IMR-90 (cell line): ENCODE measurements around the gene RAB33B. TPM values are rescaled to one million over a fixed set of nuclear protein-coding genes. Genes with fewer than 3 reads are reported as not detected.

Experiments
- ATAC-seq: fragments of 200-7000 bp; cut with Tn5 transposase; 2 replicates; pipeline ENCODE4 v1.9.1; 2020; ENCODE audit warnings: low read depth, mild to moderate bottlenecking, moderate library complexity
- BruUV-seq: library from RNA; stranded (reverse); fragments of 400-500 nt; replicated peaks from 2 replicates; lab custom pipeline; 2021; lab: Mats Ljungman, UMichigan
- CTCF ChIA-PET: fragments of 300-600 bp; formaldehyde crosslinking; extraction: SDS; loops from one replicate; lab custom pipeline; 2021; ENCODE audit warnings: antibody characterized with exemption; lab: Yijun Ruan, JAX
- POLR2A ChIA-PET: fragments of 300-600 bp; sonication (Branson Sonifier 250); formaldehyde crosslinking; loops from one replicate; lab custom pipeline; 2022; ENCODE audit warnings: antibody characterized with exemption; ENCODE audit not compliant: unreplicated experiment; lab: Charles Lee
- DNase-seq: peaks from one replicate; pipeline ENCODE4 v3.0.0; 2013
- H2AFZ ChIP-seq: replicated peaks from 2 replicates; pipeline ENCODE3; 2013; ENCODE audit warnings: low read length, mild to moderate bottlenecking; ENCODE audit not compliant: poor library complexity
- H2AK5ac ChIP-seq: 2 replicates; pipeline ENCODE4 v1.6.1; 2013; ENCODE audit warnings: low read depth, low read length, inconsistent platforms
- H2AK9ac ChIP-seq: replicated peaks from 2 replicates; pipeline ENCODE3; 2013; ENCODE audit warnings: mild to moderate bottlenecking, low read depth, low read length, moderate library complexity; ENCODE audit not compliant: poor library complexity
- H2BK120ac ChIP-seq: 2 replicates; pipeline ENCODE4 v1.6.1; 2013; ENCODE audit warnings: low read depth, low read length, inconsistent platforms
- H2BK15ac ChIP-seq: 3 replicates; pipeline ENCODE4 v1.6.1; 2013; ENCODE audit warnings: low read depth, low read length, inconsistent platforms
- H2BK20ac ChIP-seq: 2 replicates; pipeline ENCODE4 v1.6.1; 2013; ENCODE audit warnings: low read depth, mild to moderate bottlenecking, inconsistent platforms, low read length, moderate library complexity
- H2BK5ac ChIP-seq: 2 replicates; pipeline ENCODE4 v1.6.1; 2013; ENCODE audit warnings: mild to moderate bottlenecking, low read depth, low read length, inconsistent platforms; ENCODE audit not compliant: poor library complexity, severe bottlenecking
- H3K14ac ChIP-seq: replicated peaks from 2 replicates; pipeline ENCODE4 v1.6.1; 2013; ENCODE audit warnings: low read depth, low read length, inconsistent platforms
- H3K18ac ChIP-seq: 2 replicates; pipeline ENCODE4 v1.6.1; 2013; ENCODE audit warnings: low read depth, low read length, control low read depth
- H3K23ac ChIP-seq: 2 replicates; pipeline ENCODE4 v1.6.1; 2013; ENCODE audit warnings: low read depth, low read length, inconsistent platforms
- H3K27ac ChIP-seq: 2 replicates; pipeline ENCODE4 v1.5.1; 2013; ENCODE audit warnings: mild to moderate bottlenecking, control low read depth, low read length; ENCODE audit not compliant: insufficient read depth
- H3K27me3 ChIP-seq: 2 replicates; pipeline ENCODE4 v1.6.1; 2013; ENCODE audit warnings: low read length; ENCODE audit not compliant: control insufficient read depth, insufficient read depth
- H3K36me3 ChIP-seq: 2 replicates; pipeline ENCODE4 v1.6.1; 2013; ENCODE audit warnings: low read length, mixed read lengths; ENCODE audit not compliant: control insufficient read depth, insufficient read depth
- H3K4ac ChIP-seq: 2 replicates; pipeline ENCODE4 v1.6.1; 2013; ENCODE audit warnings: low read depth, low read length, inconsistent platforms
- H3K4me1 ChIP-seq: 2 replicates; pipeline ENCODE4 v1.6.1; 2013; ENCODE audit warnings: low read length, mixed read lengths; ENCODE audit not compliant: control insufficient read depth, insufficient read depth
- H3K4me2 ChIP-seq: 2 replicates; pipeline ENCODE4 v1.6.1; 2013; ENCODE audit warnings: low read depth, mild to moderate bottlenecking, control low read depth, low read length, moderate library complexity
- H3K4me3 ChIP-seq: 2 replicates; pipeline ENCODE4 v1.5.1; 2013; ENCODE audit warnings: low read depth, mild to moderate bottlenecking, control low read depth, low read length, moderate library complexity; ENCODE audit not compliant: insufficient read depth
- H3K56ac ChIP-seq: 2 replicates; pipeline ENCODE4 v1.6.1; 2013; ENCODE audit warnings: low read length, inconsistent platforms; ENCODE audit not compliant: insufficient read depth; ENCODE audit errors: extremely low read depth
- H3K79me1 ChIP-seq, 2 experiments: 2 replicates each; pipeline ENCODE4 v1.6.1; 2013; ENCODE audit warnings: low read length in 2 of 2, inconsistent platforms in 1 of 2, low read depth in 1 of 2
- H3K9ac ChIP-seq: 2 replicates; pipeline ENCODE4 v1.6.1; 2013; ENCODE audit warnings: low read depth, low read length, control low read depth
- H3K9me1 ChIP-seq: 2 replicates; pipeline ENCODE4 v1.6.1; 2013; ENCODE audit warnings: low read length, inconsistent platforms; ENCODE audit not compliant: insufficient read depth
- H3K9me3 ChIP-seq: 2 replicates; pipeline ENCODE4 v1.6.1; 2013; ENCODE audit warnings: low read length; ENCODE audit not compliant: control insufficient read depth, insufficient read depth
- H4K20me1 ChIP-seq: 2 replicates; pipeline ENCODE4 v1.6.1; 2013; ENCODE audit warnings: low read length, inconsistent platforms; ENCODE audit not compliant: insufficient read depth
- H4K5ac ChIP-seq: 2 replicates; pipeline ENCODE4 v1.6.1; 2013; ENCODE audit warnings: mild to moderate bottlenecking, low read depth, low read length, control low read depth
- H4K8ac ChIP-seq, 2 experiments: 2 replicates each; pipeline ENCODE4 v1.6.1; 2013; ENCODE audit warnings: low read depth in 2 of 2, low read length in 2 of 2, control low read depth in 1 of 2, inconsistent platforms in 1 of 2
- H4K91ac ChIP-seq: 2 replicates; pipeline ENCODE4 v1.6.1; 2013; ENCODE audit warnings: low read depth, low read length, inconsistent platforms; ENCODE audit not compliant: insufficient read depth
- CEBPB ChIP-seq: IDR thresholded peaks from 2 replicates; pipeline ENCODE4 v1.6.1; 2012; ENCODE audit warnings: low read depth, low read length, improper control_type of control experiment
- CHD1 ChIP-seq: IDR thresholded peaks from 2 replicates; pipeline ENCODE4 v1.6.1; 2012; ENCODE audit warnings: low read depth, low read length, improper control_type of control experiment
- FOS ChIP-seq: fragments of 150-350 bp; IDR thresholded peaks from 2 replicates; pipeline ENCODE4 v1.6.1; 2016; ENCODE audit warnings: low read depth, low read length
- MAFK ChIP-seq: IDR thresholded peaks from 2 replicates; pipeline ENCODE4 v1.6.1; 2012; ENCODE audit warnings: low read depth, low read length, improper control_type of control experiment
- MAZ ChIP-seq: IDR thresholded peaks from 2 replicates; pipeline ENCODE4 v1.6.1; 2012; ENCODE audit warnings: low read depth, mild to moderate bottlenecking, low read length, improper control_type of control experiment, moderate library complexity, borderline replicate concordance
- NFE2L2 ChIP-seq: fragments of 150-350 bp; IDR thresholded peaks from 2 replicates; pipeline ENCODE4 v1.6.1; 2016; ENCODE audit warnings: low read depth, mild to moderate bottlenecking, low read length
- POLR2A ChIP-seq: IDR thresholded peaks from 2 replicates; pipeline ENCODE4 v1.6.1; 2012; ENCODE audit warnings: mild to moderate bottlenecking, low read depth, low read length
- RAD21 ChIP-seq: IDR thresholded peaks from 2 replicates; pipeline ENCODE4 v1.6.1; 2012; ENCODE audit warnings: low read length, improper control_type of control experiment
- RCOR1 ChIP-seq: IDR thresholded peaks from 2 replicates; pipeline ENCODE4 v1.6.1; 2012; ENCODE audit warnings: mild to moderate bottlenecking, low read length, improper control_type of control experiment; ENCODE audit not compliant: insufficient replicate concordance
- SMC3 ChIP-seq: fragments of 150-350 bp; IDR thresholded peaks from 2 replicates; pipeline ENCODE4 v1.6.1; 2016; ENCODE audit warnings: low read depth, mild to moderate bottlenecking, antibody characterized with exemption, low read length, moderate library complexity
- WGBS, 2 experiments: methylation state at CpG; one replicate each; pipeline versions ENCODE4 v1.1.5 to v1.1.7; 2013; ENCODE audit warnings: missing lambda C conversion rate in 2 of 2; ENCODE audit not compliant: insufficient read length in 1 of 2; ENCODE audit errors: extremely low coverage in 2 of 2; 5-methylcytosine and 5-hydroxymethylcytosine counted together
- dilution Hi-C: fragments of 300-500 bp; cut with HindIII; formaldehyde crosslinking; loops from one replicate; pipeline ENCODE4 v1.14.3; 2018; ENCODE audit warnings: low sequenced_read_pairs; ENCODE audit not compliant: unreplicated experiment
- in situ Hi-C: fragments of 300-500 bp; cut with MboI; formaldehyde crosslinking; loops from 3 replicates; pipeline ENCODE4 v1.14.3; 2019; ENCODE audit warnings: low sequenced_read_pairs, inconsistent platforms, mixed read lengths
- intact Hi-C: fragments of 100-400 bp; cut with micrococcal nuclease; formaldehyde crosslinking; loops from 2 replicates; pipeline ENCODE4 v1.10.0; 2022
- polyA plus RNA-seq, 3 experiments: library from polyadenylated mRNA; depleted of rRNA; stranded (reverse); fragments of >200 nt; gene quantifications; 2 replicates each; pipeline ENCODE4 v1.2.3, GENCODE V29; 2012; ENCODE audit warnings: low replicate concordance in 1 of 3
- total RNA-seq: library from RNA; depleted of rRNA; stranded (reverse); fragments of >200 nt; gene quantifications from 2 replicates; pipeline ENCODE4 v1.2.3, GENCODE V29; 2012
- TF ChIP-seq, protein P1 (sequence below): fragments of 150-350 bp; IDR thresholded peaks from 2 replicates; pipeline ENCODE4 v1.6.1; 2017; ENCODE audit warnings: mild to moderate bottlenecking, antibody characterized with exemption, low read length, low read depth
- TF ChIP-seq, protein P2 (sequence below): fragments of 150-350 bp; IDR thresholded peaks from 2 replicates; pipeline ENCODE4 v1.6.1; 2016; ENCODE audit warnings: low read depth, mild to moderate bottlenecking, low read length, moderate library complexity, borderline replicate concordance

The RAB33B gene
- total and polyA plus RNA-seq, 2 of the 4 experiments (the other 2 are of a cell fraction): 3.7 to 7.3 TPM

- Histone ChIP-seq H3K9ac (peak overlapping the region; percentile 96), H3K18ac (no peak overlapping the region), H4K5ac (no peak overlapping the region), H3K4me2 (peak overlapping the region; percentile 100), H2AK5ac (no peak overlapping the region), H3K9me3 (no peaks in the 10 kb centered on the region), H3K27me3 (no peaks in the 10 kb centered on the region), H2BK20ac (no peak overlapping the region), H4K91ac (no peak overlapping the region), H2AFZ (no peak overlapping the region), H3K4me1 (peaks cover 3% of the 10 kb centered on the region), H3K27ac (no peak overlapping the region), H3K9me1 (peaks cover 4% of the 10 kb centered on the region; the same call in 1 of the 2 replicates), H4K20me1 (peaks cover 6% of the 10 kb centered on the region; the same call in 1 of the 2 replicates), H3K36me3 (no peaks in the 10 kb centered on the region), H3K4me3 (peak overlapping the region; percentile 86; the same call in 1 of the 2 replicates), H3K79me1 (peaks cover 27 to 73% of the 10 kb centered on the region in 2 experiments), H3K56ac (no peak overlapping the region), H3K14ac (peak overlapping the region; percentile 1; the same call in 1 of the 2 replicates), H2BK120ac (no peak overlapping the region), H4K8ac (no peak overlapping the region; a peak in 1 of 4 replicates), H3K4ac (no peak overlapping the region), H2BK15ac (no peak overlapping the region), H2BK5ac (no peak overlapping the region), H3K23ac (peak overlapping the region; percentile 76; the same call in 1 of the 2 replicates), H2AK9ac (peak overlapping the region; percentile 71)
- DNase-seq (no peak), ATAC-seq (no peak)
- BruUV-seq: no TSS peak
- no peak for TF ChIP-seq MAZ
- no peak for TF ChIP-seq RAD21
- TF ChIP-seq MAFK: no peak
- no peak for TF ChIP-seq RCOR1
- TF ChIP-seq NFE2L2: no peak
- TF ChIP-seq FOS: no peak
- TF ChIP-seq CEBPB: no peak
- no peak for TF ChIP-seq SMC3
- TF ChIP-seq, protein P1, sequence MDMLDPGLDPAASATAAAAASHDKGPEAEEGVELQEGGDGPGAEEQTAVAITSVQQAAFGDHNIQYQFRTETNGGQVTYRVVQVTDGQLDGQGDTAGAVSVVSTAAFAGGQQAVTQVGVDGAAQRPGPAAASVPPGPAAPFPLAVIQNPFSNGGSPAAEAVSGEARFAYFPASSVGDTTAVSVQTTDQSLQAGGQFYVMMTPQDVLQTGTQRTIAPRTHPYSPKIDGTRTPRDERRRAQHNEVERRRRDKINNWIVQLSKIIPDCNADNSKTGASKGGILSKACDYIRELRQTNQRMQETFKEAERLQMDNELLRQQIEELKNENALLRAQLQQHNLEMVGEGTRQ: no peak
- no peak for TF ChIP-seq POLR2A
- no peak for TF ChIP-seq CHD1
- TF ChIP-seq, protein P2, sequence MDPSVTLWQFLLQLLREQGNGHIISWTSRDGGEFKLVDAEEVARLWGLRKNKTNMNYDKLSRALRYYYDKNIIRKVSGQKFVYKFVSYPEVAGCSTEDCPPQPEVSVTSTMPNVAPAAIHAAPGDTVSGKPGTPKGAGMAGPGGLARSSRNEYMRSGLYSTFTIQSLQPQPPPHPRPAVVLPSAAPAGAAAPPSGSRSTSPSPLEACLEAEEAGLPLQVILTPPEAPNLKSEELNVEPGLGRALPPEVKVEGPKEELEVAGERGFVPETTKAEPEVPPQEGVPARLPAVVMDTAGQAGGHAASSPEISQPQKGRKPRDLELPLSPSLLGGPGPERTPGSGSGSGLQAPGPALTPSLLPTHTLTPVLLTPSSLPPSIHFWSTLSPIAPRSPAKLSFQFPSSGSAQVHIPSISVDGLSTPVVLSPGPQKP: no peak
- POLR2A ChIA-PET: no interaction called here
- CTCF ChIA-PET: no interaction called here
- no CpG with 5 or more reads among the region's 6 CpGs for WGBS, 2 experiments
- dilution Hi-C loops (no loop called here), in situ Hi-C loops (no loop called here), intact Hi-C loops (loop anchor here (2.0 kb wide), 1 partner anchor 72 kb away; no protein-coding TSS in a partner anchor)
These were observed 1.2 kb downstream of the RAB33B start for GRCh38 chr4:139455126-139455538.
